ENCODE results near the gene RNF186. TPM values are rescaled to one million over a fixed set of nuclear protein-coding genes. Genes with fewer than 3 reads are reported as not detected.

RNF186 gene
- polyA plus RNA-seq, 1 of the 3 experiments (the other 2 are of a cell fraction) = not detected

GRCh38 chr1:19858893-19859292 is 43.8 kb upstream of the RNF186 start:
- ChIA-PET CTCF (no interaction called here), POLR2A (no interaction called here)
- no peak overlapping the region for H2AFZ ChIP-seq (ENCODE audit: low read depth)
- no peaks in the 10 kb centered on the region for H3K79me2 ChIP-seq (ENCODE audit: insufficient read depth)
- no peak overlapping the region for H3K4me3 ChIP-seq (ENCODE audit: low read depth in 2 of 2, low read length in 1 of 2)
- H3K9me2 ChIP-seq = no peaks in the 10 kb centered on the region
- no peak overlapping the region for H3K9ac ChIP-seq
- H3K27me3 ChIP-seq (ENCODE audit: insufficient read depth) = no peaks in the 10 kb centered on the region
- TF ChIP-seq FOXJ3 (CRISPR knock-in tag; IDR thresholded peaks at IDR 0.05) = no peak
- no peak for TF ChIP-seq RAD21 (IDR thresholded peaks at IDR 0.05; ENCODE audit: low read length)
- no peak for TF ChIP-seq NFIC (IDR thresholded peaks at IDR 0.05; ENCODE audit: borderline replicate concordance)
- no peak for TF ChIP-seq SMC3 (IDR thresholded peaks at IDR 0.05; ENCODE audit: low read depth, low read length)
- no peak for TF ChIP-seq CHD2 (IDR thresholded peaks at IDR 0.05; ENCODE audit: low read length, partially characterized antibody)
- no peak for TF ChIP-seq EZH2phosphoT487 (IDR thresholded peaks at IDR 0.05; ENCODE audit: borderline replicate concordance, low read depth)
- TF ChIP-seq JUND (IDR thresholded peaks at IDR 0.05) = no peak
- no peak for TF ChIP-seq CTCF (IDR thresholded peaks at IDR 0.05)
- TF ChIP-seq GABPA (IDR thresholded peaks at IDR 0.05; ENCODE audit: low read depth) = no peak
- no peak for TF ChIP-seq FOSL2 (IDR thresholded peaks at IDR 0.05; ENCODE audit: borderline replicate concordance, low read depth)
- no peak for TF ChIP-seq MEF2A (IDR thresholded peaks at IDR 0.05; ENCODE audit: borderline replicate concordance, low read depth)
- TF ChIP-seq GATA2 (CRISPR knock-in tag; IDR thresholded peaks at IDR 0.05) = no peak
- TF ChIP-seq IRF3 (IDR thresholded peaks at IDR 0.05; ENCODE audit: low read depth, low read length) = no peak
- no peak for TF ChIP-seq TCF12 (IDR thresholded peaks at IDR 0.05)
- TF ChIP-seq USF2 (IDR thresholded peaks at IDR 0.05; ENCODE audit: borderline replicate concordance, low read depth, low read length) = no peak
- TF ChIP-seq TAF1 (IDR thresholded peaks at IDR 0.05; ENCODE audit: borderline replicate concordance, low read depth, low read length) = no peak
- TF ChIP-seq MAX (IDR thresholded peaks at IDR 0.05; ENCODE audit: low read depth) = no peak
- H3F3A ChIP-seq (replicated peaks; ENCODE audit: insufficient read depth) = no peaks in the 10 kb centered on the region
- H3K9me3 ChIP-seq = no peaks in the 10 kb centered on the region
- no peak overlapping the region for H3K27ac ChIP-seq (ENCODE audit: low read depth in 2 of 2, low read length in 1 of 2)
- WGBS (ENCODE audit: low lambda C conversion rate) = 41% methylated on average over 5 of the region's 5 CpGs
- DNase-seq = no peak
- H3K4me1 ChIP-seq (ENCODE audit: control insufficient read depth in 1 of 2, insufficient read depth in 2 of 2, low read depth in 1 of 2, low read length in 1 of 2) = no peaks in the 10 kb centered on the region; a peak in 2 of 4 replicates
- no peaks in the 10 kb centered on the region for H3K36me3 ChIP-seq (replicated peaks in 1 of 2; ENCODE audit: control insufficient read depth in 1 of 2, insufficient read depth in 2 of 2, low read length in 1 of 2)
- no peak overlapping the region for H3K4me2 ChIP-seq
- no peaks in the 10 kb centered on the region for H4K20me1 ChIP-seq (ENCODE audit: insufficient read depth)

All from SK-N-SH (cell line).